HEK293 (cell line): ENCODE measurements around the gene FAM193B.

Experiments used
- GLIS2 ChIP-seq: fragments of 450-650 bp; formaldehyde crosslinking; IDR thresholded peaks from 2 replicates; pipeline ENCODE4 v1.5.1; 2016; ENCODE audit warnings: missing biosample characterization, missing genetic modification characterization
- OSR2 ChIP-seq: fragments of 450-650 bp; formaldehyde crosslinking; IDR thresholded peaks from 2 replicates; pipeline ENCODE4 v1.5.1; 2016; ENCODE audit warnings: missing biosample characterization, missing genetic modification characterization
- PRDM6 ChIP-seq: fragments of 450-650 bp; formaldehyde crosslinking; IDR thresholded peaks from 2 replicates; pipeline ENCODE4 v1.5.1; 2017; ENCODE audit warnings: missing biosample characterization, missing genetic modification characterization
- WT1 ChIP-seq: fragments of 450-650 bp; formaldehyde crosslinking; IDR thresholded peaks from 2 replicates; pipeline ENCODE4 v1.5.1; 2016; ENCODE audit warnings: missing biosample characterization, missing genetic modification characterization
- ZEB2 ChIP-seq: fragments of 450-650 bp; formaldehyde crosslinking; IDR thresholded peaks from 2 replicates; pipeline ENCODE4 v1.5.1; 2016; ENCODE audit warnings: missing biosample characterization, missing genetic modification characterization
- ZFP3 ChIP-seq: fragments of 450-650 bp; formaldehyde crosslinking; IDR thresholded peaks from 2 replicates; pipeline ENCODE4 v1.5.1; 2016; ENCODE audit warnings: low read depth, missing biosample characterization, missing genetic modification characterization
- ZNF121 ChIP-seq: fragments of 450-650 bp; formaldehyde crosslinking; IDR thresholded peaks from 2 replicates; pipeline ENCODE4 v1.5.1; 2016; ENCODE audit warnings: missing biosample characterization, missing genetic modification characterization
- ZNF157 ChIP-seq: fragments of 450-650 bp; formaldehyde crosslinking; IDR thresholded peaks from 2 replicates; pipeline ENCODE4 v1.5.1; 2016; ENCODE audit warnings: missing biosample characterization, missing genetic modification characterization
- ZNF18 ChIP-seq: fragments of 450-650 bp; formaldehyde crosslinking; IDR thresholded peaks from 2 replicates; pipeline ENCODE4 v1.5.1; 2016; ENCODE audit warnings: missing biosample characterization, missing genetic modification characterization
- ZNF214 ChIP-seq: fragments of 450-650 bp; formaldehyde crosslinking; IDR thresholded peaks from 2 replicates; pipeline ENCODE4 v1.5.1; 2017; ENCODE audit warnings: missing biosample characterization, mild to moderate bottlenecking, missing genetic modification characterization, borderline replicate concordance
- ZNF48 ChIP-seq: fragments of 450-650 bp; formaldehyde crosslinking; IDR thresholded peaks from 2 replicates; pipeline ENCODE4 v1.5.1; 2016; ENCODE audit warnings: missing biosample characterization, missing genetic modification characterization
- ZNF521 ChIP-seq: fragments of 450-650 bp; formaldehyde crosslinking; IDR thresholded peaks from 2 replicates; pipeline ENCODE4 v1.5.1; 2017; ENCODE audit warnings: missing biosample characterization, mild to moderate bottlenecking, missing genetic modification characterization
- ZNF549 ChIP-seq: fragments of 450-650 bp; IDR thresholded peaks from 2 replicates; pipeline ENCODE4 v1.5.1; 2018; ENCODE audit warnings: missing biosample characterization, missing genetic modification characterization, mild to moderate bottlenecking, inconsistent platforms, moderate library complexity
- ZNF555 ChIP-seq: fragments of 450-650 bp; formaldehyde crosslinking; conservative IDR thresholded peaks from 2 replicates; pipeline ENCODE4 v1.5.1; 2017; ENCODE audit warnings: missing biosample characterization, mild to moderate bottlenecking, missing genetic modification characterization, inconsistent platforms
- ZNF639 ChIP-seq: fragments of 450-650 bp; formaldehyde crosslinking; IDR thresholded peaks from 2 replicates; pipeline ENCODE4 v1.5.1; 2016; ENCODE audit warnings: missing biosample characterization, missing genetic modification characterization
- ZNF645 ChIP-seq: fragments of 450-650 bp; formaldehyde crosslinking; IDR thresholded peaks from 2 replicates; pipeline ENCODE4; 2016; ENCODE audit warnings: missing biosample characterization, missing genetic modification characterization
- ZNF664 ChIP-seq: fragments of 450-650 bp; formaldehyde crosslinking; IDR thresholded peaks from 2 replicates; pipeline ENCODE4 v1.5.1; 2016; ENCODE audit warnings: missing biosample characterization, missing genetic modification characterization
- ZNF843 ChIP-seq: fragments of 450-650 bp; formaldehyde crosslinking; IDR thresholded peaks from 2 replicates; pipeline ENCODE4 v1.5.1; 2016; ENCODE audit warnings: missing biosample characterization, missing genetic modification characterization
- TF ChIP-seq, protein P1 (sequence below): fragments of 450-650 bp; formaldehyde crosslinking; IDR thresholded peaks from 2 replicates; pipeline ENCODE4 v1.5.1; 2016; ENCODE audit warnings: missing biosample characterization, missing genetic modification characterization, borderline replicate concordance
- TF ChIP-seq, protein P2 (sequence below): fragments of 450-650 bp; formaldehyde crosslinking; IDR thresholded peaks from 2 replicates; pipeline ENCODE4 v1.5.1; 2016; ENCODE audit warnings: missing biosample characterization, missing genetic modification characterization
- TF ChIP-seq, protein P3 (sequence below): fragments of 450-650 bp; formaldehyde crosslinking; conservative IDR thresholded peaks from 2 replicates; pipeline ENCODE4 v1.5.1; 2016; ENCODE audit warnings: low read depth, missing biosample characterization, missing genetic modification characterization
- TF ChIP-seq, protein P4 (sequence below): fragments of 450-650 bp; formaldehyde crosslinking; IDR thresholded peaks from 2 replicates; pipeline ENCODE4 v1.5.1; 2017; ENCODE audit warnings: missing biosample characterization, missing genetic modification characterization
- TF ChIP-seq, protein P5 (sequence below): fragments of 450-650 bp; formaldehyde crosslinking; IDR thresholded peaks from 2 replicates; pipeline ENCODE4 v1.5.1; 2016; ENCODE audit warnings: missing biosample characterization, missing genetic modification characterization

Gene FAM193B

DNA sequence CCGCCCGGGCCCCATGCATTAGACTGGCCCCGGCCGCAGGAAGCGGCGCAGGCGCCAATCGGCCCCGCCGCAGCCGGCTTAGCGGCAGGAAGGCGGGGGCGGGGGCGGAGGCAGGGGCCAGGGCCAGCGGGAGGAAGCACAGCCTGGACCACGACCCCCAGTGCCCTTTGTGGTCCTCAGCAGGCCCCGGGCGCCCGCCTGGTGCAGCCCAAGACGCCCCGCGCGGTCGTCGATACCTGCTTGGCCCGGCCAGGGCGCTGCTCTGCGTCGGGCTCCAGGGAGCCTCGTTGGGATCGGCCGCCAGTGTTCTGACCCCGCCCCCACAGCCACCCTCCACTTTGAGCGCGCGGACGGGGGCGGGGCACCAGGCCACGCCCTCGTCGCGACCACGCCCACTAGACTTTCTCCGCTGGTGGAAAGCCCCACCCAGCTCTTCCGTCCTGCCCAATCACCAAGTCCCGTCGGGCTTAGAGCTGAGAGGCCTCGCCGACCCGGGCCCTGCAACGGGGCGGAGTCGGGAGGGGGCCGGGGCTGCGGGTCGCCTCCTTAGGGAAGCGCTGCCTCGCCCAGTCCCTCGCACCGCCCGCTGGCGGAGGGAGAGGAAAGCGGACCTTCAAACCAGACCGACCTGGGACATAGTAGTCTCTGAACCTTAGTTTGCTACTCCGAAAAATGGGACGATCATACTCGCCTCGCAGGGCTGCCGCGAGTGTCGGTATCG is 56.9 kb downstream of the FAM193B start, which contains the start of gene PDLIM7 (continued):
- TF ChIP-seq OSR2 (tag by site-specific recombination) (no peak), ZNF48 (no peak), ZNF214 (no peak), ZNF121 (tag by site-specific recombination) (no peak), ZNF645 (tag by site-specific recombination) (no peak), ZNF555 (tag by site-specific recombination) (no peak), ZNF843 (tag by site-specific recombination) (no peak), PRDM6 (no peak), GLIS2 (tag by site-specific recombination) (peak; percentile 97), ZFP3 (no peak), ZNF521 (tag by site-specific recombination) (no peak), ZNF549 (tag by site-specific recombination) (no peak), ZEB2 (tag by site-specific recombination) (no peak; the same call in 1 of the 2 replicates), ZNF639 (tag by site-specific recombination) (no peak), ZNF157 (tag by site-specific recombination) (no peak), ZNF18 (tag by site-specific recombination) (no peak), WT1 (tag by site-specific recombination) (no peak; the same call in 1 of the 2 replicates), ZNF664 (tag by site-specific recombination) (no peak)
- TF ChIP-seq, protein P1, sequence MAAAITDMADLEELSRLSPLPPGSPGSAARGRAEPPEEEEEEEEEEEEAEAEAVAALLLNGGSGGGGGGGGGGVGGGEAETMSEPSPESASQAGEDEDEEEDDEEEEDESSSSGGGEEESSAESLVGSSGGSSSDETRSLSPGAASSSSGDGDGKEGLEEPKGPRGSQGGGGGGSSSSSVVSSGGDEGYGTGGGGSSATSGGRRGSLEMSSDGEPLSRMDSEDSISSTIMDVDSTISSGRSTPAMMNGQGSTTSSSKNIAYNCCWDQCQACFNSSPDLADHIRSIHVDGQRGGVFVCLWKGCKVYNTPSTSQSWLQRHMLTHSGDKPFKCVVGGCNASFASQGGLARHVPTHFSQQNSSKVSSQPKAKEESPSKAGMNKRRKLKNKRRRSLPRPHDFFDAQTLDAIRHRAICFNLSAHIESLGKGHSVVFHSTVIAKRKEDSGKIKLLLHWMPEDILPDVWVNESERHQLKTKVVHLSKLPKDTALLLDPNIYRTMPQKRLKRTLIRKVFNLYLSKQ (tag by site-specific recombination), result no peak
- TF ChIP-seq, protein P2, sequence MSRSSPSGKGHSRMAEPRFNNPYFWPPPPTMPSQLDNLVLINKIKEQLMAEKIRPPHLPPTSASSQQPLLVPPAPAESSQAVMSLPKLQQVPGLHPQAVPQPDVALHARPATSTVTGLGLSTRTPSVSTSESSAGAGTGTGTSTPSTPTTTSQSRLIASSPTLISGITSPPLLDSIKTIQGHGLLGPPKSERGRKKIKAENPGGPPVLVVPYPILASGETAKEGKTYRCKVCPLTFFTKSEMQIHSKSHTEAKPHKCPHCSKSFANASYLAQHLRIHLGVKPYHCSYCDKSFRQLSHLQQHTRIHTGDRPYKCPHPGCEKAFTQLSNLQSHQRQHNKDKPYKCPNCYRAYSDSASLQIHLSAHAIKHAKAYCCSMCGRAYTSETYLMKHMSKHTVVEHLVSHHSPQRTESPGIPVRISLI (tag by site-specific recombination), result no peak
- TF ChIP-seq, protein P3, sequence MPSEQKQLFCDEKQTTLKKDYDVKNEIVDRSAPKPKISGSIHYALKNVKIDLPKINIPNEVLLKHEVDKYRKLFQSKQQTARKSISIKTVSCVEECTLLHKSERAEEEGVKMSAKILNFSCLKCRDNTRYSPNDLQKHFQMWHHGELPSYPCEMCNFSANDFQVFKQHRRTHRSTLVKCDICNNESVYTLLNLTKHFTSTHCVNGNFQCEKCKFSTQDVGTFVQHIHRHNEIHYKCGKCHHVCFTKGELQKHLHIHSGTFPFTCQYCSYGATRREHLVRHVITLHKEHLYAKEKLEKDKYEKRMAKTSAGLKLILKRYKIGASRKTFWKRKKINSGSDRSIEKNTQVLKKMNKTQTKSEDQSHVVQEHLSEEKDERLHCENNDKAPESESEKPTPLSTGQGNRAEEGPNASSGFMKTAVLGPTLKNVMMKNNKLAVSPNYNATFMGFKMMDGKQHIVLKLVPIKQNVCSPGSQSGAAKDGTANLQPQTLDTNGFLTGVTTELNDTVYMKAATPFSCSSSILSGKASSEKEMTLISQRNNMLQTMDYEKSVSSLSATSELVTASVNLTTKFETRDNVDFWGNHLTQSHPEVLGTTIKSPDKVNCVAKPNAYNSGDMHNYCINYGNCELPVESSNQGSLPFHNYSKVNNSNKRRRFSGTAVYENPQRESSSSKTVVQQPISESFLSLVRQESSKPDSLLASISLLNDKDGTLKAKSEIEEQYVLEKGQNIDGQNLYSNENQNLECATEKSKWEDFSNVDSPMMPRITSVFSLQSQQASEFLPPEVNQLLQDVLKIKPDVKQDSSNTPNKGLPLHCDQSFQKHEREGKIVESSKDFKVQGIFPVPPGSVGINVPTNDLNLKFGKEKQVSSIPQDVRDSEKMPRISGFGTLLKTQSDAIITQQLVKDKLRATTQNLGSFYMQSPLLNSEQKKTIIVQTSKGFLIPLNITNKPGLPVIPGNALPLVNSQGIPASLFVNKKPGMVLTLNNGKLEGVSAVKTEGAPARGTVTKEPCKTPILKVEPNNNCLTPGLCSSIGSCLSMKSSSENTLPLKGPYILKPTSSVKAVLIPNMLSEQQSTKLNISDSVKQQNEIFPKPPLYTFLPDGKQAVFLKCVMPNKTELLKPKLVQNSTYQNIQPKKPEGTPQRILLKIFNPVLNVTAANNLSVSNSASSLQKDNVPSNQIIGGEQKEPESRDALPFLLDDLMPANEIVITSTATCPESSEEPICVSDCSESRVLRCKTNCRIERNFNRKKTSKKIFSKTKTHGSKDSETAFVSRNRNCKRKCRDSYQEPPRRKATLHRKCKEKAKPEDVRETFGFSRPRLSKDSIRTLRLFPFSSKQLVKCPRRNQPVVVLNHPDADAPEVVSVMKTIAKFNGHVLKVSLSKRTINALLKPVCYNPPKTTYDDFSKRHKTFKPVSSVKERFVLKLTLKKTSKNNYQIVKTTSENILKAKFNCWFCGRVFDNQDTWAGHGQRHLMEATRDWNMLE (tag by site-specific recombination), result no peak
- TF ChIP-seq, protein P4, sequence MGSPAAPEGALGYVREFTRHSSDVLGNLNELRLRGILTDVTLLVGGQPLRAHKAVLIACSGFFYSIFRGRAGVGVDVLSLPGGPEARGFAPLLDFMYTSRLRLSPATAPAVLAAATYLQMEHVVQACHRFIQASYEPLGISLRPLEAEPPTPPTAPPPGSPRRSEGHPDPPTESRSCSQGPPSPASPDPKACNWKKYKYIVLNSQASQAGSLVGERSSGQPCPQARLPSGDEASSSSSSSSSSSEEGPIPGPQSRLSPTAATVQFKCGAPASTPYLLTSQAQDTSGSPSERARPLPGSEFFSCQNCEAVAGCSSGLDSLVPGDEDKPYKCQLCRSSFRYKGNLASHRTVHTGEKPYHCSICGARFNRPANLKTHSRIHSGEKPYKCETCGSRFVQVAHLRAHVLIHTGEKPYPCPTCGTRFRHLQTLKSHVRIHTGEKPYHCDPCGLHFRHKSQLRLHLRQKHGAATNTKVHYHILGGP (tag by site-specific recombination), result no peak
- TF ChIP-seq, protein P5, sequence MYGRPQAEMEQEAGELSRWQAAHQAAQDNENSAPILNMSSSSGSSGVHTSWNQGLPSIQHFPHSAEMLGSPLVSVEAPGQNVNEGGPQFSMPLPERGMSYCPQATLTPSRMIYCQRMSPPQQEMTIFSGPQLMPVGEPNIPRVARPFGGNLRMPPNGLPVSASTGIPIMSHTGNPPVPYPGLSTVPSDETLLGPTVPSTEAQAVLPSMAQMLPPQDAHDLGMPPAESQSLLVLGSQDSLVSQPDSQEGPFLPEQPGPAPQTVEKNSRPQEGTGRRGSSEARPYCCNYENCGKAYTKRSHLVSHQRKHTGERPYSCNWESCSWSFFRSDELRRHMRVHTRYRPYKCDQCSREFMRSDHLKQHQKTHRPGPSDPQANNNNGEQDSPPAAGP, result peak; percentile 33
